Adipose tissue (tissue), 3 donors: Measurements from ENCODE around the gene EEF1AKMT1. TPM values are rescaled to one million over a fixed set of nuclear protein-coding genes. Genes with fewer than 3 reads are reported as not detected.
"Not testable (repeated sequence)": the region's sequence is repeated elsewhere in the genome, so short reads cannot be mapped to it uniquely, and the experiment has no call there.

ENCODE experiments used
- H3K27ac ChIP-seq: one replicate; pipeline ENCODE4 v1.5.1; 2013; ENCODE audit warnings: low read depth, low read length
- WGBS, 3 donors: extraction: QIAGEN DNeasy Blood & Tissue Kit; methylation state at CpG; one replicate each; pipeline ENCODE4 v1.1.7; 2013; 5-methylcytosine and 5-hydroxymethylcytosine counted together
- polyA plus RNA-seq, 3 donors: library from polyadenylated mRNA; stranded (reverse); fragments of 200-250 nt; gene quantifications; one replicate each; pipeline ENCODE4 v1.2.3, GENCODE V29; 2013
- donor health status: healthy with polysubstance abuse.
- donor health status: Bipolar disorder and iron deficiency.
- donor health status: healthy.

EEF1AKMT1 gene
- polyA plus RNA-seq, 3 donors: 3.7 to 15.9 (median 6.0) TPM

DNA sequence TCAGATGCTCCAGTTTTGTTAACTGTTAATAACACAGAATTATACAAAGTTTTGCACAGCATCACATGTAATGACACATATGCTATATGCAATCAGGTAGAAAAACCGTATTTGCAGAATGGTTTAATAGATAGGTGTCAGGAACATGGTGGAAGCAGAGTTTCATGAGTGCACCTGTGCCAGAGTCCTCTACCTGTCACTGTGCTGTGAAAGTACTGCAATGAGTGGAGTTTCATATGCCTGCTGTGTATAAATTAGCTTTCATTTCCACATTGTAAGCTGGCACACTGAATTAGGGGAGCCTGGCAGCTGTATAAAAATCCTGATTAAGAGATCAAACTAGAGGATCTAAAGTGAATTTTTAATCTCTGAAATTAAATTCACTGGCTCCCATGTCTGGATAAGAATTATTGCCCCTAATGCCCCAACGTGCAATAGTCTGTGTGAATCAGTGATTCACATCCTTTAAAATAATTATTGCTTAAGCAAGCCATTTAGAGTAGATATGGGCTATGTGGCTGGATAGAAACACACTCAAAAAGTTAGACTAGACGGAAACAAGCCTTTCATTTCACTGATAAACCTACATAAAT lies 8.5 kb upstream of the EEF1AKMT1 start:
- no peak overlapping the region for H3K27ac ChIP-seq
- WGBS, 3 donors: 84 to 89% (median 87%) methylated on average over 3 of the region's 3 CpGs

GRCh38 chr13:20780317-20780716 lies 6.6 kb upstream of the EEF1AKMT1 start:
- H3K27ac ChIP-seq: no peak overlapping the region
- 76 to 86% (median 81%) methylated on average over 1 of the region's 1 CpG for WGBS, 3 donors

DNA sequence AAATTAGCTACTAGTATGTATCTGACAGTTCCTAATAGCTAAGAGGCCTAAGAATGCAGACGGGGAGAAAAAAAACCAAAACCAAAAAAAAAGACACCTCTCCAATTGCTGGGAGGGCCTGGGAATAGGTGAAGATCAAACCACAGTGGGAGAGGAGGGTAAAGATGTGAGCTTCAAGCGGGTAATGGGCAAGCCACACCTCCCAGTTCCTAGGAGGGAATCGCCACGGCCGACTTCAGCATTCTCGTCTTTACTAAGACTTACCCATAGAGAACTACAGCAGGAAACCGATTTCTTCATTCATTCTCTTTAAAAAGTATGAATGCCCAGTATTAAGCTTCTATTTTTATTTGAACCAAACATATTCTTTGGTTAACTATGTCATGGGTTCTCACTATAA lies 5.6 kb upstream of the EEF1AKMT1 start:
- no peak overlapping the region for H3K27ac ChIP-seq
- WGBS, 3 donors: 90 to 97% (median 94%) methylated on average over 7 of the region's 7 CpGs

DNA sequence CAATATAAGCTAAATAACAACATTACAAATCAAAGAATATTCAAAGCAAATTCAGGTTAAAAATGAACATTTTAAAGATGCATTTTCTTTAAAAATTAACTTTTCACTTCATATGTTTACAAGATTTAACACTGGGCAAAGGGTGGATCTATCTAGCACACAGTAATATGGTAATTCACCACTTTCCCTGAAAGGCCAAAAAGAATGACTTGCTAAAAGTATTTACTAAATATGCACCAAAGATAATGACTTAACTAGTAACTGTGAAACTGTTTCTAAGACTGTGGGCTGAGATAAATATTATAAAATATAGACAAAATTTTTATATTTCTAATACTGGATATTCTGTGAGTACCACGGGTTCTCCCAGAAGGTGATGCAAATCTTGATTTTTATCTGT lies 4.5 kb upstream of the EEF1AKMT1 start:
- 89 to 95% (median 92%) methylated on average over 1 of the region's 1 CpG for WGBS, 3 donors

GRCh38 chr13:20776751-20777150 lies 3.0 kb upstream of the EEF1AKMT1 start:
- WGBS, 3 donors: 89 to 100% (median 96%) methylated on average over 1 of the region's 1 CpG
- no peak overlapping the region for H3K27ac ChIP-seq

More for the DNA sequence above, 4.5 kb upstream of the EEF1AKMT1 start:
- H3K27ac ChIP-seq: no peak overlapping the region

DNA sequence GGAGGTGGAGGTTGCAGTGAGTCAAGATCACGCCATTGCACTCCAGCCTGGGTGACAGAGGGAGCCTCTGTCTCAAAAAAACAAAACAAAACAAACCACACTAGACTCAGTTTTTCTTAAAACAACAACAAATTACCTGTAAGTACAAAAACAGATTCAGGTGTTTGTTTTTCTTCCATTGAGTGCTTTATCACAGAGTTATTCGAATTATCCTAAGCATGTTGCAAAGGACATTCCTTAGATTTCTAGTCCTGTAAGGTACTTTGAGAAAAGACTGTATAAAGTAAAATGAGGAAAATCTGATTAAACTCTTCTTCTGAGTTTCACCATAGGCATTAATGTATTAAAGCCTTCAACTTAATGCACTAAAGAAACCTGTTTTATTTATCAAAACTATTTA lies 2.2 kb upstream of the EEF1AKMT1 start:
- 96 to 98% (median 97%) methylated on average over 2 of the region's 2 CpGs for WGBS, 3 donors
- no peak overlapping the region for H3K27ac ChIP-seq

DNA sequence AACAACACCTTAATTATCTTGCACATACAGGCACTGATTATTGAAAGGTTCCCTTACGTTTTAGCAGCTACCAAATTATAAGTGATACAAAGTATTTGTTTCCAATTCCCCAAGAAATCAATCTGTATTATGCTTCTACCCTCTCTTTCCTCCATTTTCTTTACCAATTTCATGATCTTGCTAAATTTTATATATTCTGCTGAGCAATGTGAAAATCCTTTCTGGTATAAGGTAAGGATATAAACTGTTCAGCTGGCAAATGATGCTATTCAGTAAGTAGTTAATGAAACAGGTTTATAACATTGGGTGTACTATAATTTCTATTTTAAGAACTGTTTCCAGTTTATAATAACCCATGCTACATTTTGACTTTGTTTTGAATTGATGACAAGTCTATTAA lies 985 bp upstream of the EEF1AKMT1 start:
- WGBS, 3 donors: 75 to 83% (median 81%) methylated on average over 1 of the region's 1 CpG
- no peak overlapping the region for H3K27ac ChIP-seq

GRCh38 chr13:20772401-20773131 lies 1.2 kb downstream of the EEF1AKMT1 start:
- no peak overlapping the region for H3K27ac ChIP-seq
- 76 to 89% (median 77%) methylated on average over 10 of the region's 10 CpGs for WGBS, 3 donors

GRCh38 chr13:20769834-20770233 lies 3.9 kb downstream of the EEF1AKMT1 start:
- H3K27ac ChIP-seq: no peak overlapping the region
- 98 to 100% (median 98%) methylated on average over 1 of the region's 1 CpG for WGBS, 3 donors

GRCh38 chr13:20769091-20769490 lies 4.7 kb downstream of the EEF1AKMT1 start:
- H3K27ac ChIP-seq: no peak overlapping the region
- 64 to 68% (median 66%) methylated on average over 2 of the region's 2 CpGs for WGBS, 3 donors

DNA sequence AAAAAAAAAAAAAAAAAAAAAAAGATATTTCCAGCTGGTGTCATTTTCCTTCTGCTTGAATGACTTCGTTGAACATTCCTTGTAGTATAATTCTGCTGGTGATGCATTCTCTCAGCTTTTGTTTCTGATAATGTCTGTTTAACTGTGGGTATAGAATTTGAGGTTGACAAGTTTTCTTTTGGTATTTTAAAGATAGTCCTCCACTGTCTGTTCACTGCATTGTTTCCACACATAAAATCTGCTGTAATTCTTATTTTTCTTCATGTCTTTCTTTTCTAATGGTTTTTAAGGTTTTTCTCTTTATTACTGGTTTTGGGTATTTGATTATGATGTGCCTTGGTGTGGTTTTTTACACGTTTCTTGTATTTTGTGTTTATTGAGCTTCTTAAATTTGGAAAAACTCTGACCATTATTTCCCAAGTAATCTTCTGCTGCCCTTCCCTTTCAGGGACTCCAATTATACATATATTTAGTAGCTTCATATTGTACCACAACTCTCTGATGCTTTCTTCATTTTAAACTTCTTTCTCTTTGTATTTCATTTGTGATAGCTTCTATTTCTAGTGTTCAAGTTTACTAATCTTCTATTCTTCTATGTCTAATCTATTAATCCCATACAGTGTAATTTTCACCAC lies 6.3 kb downstream of the EEF1AKMT1 start:
- WGBS, 3 donors: 95 to 100% (median 100%) methylated on average over 2 of the region's 2 CpGs
- no peak overlapping the region for H3K27ac ChIP-seq

DNA sequence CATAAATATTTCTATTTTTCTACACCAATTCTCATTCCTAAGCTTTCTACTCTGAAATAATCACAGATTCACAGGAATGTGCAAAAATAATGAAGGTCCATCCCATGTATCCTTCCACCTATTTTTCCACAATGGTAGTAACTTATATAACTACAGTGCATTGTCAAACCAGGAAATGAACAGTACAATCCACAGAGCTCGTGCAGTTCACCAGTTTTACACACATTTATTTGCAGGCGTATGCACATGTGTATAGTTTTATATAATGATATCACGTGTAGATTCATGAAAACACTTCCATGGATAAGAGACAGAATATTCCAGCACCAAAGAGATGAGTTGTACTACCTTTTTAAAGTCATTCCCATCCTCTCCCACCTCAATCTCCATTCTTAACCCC lies 12.9 kb downstream of the EEF1AKMT1 start:
- H3K27ac ChIP-seq: no peak overlapping the region
- WGBS, 3 donors: 83 to 86% (median 84%) methylated on average over 3 of the region's 3 CpGs

DNA sequence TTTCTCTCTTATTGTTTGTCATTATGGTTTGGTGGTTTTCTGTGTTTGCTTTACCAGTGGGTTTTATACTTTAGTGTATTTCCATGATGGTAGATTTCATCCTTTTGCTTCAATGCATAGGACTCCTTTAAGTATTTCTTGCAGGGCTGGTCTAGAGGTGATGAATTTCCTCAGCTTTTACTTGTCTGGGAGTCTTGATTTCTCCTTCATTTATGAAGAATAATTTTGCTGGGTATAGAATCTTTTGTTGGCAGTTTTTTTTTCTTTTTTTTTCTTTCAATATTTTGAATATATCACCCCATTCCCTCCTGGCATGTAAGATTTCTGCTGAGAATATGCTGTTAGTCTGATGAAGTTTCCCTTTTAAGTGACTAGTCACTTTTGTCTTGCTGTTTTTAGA lies 19.8 kb downstream of the EEF1AKMT1 start:
- no peak overlapping the region for H3K27ac ChIP-seq

DNA sequence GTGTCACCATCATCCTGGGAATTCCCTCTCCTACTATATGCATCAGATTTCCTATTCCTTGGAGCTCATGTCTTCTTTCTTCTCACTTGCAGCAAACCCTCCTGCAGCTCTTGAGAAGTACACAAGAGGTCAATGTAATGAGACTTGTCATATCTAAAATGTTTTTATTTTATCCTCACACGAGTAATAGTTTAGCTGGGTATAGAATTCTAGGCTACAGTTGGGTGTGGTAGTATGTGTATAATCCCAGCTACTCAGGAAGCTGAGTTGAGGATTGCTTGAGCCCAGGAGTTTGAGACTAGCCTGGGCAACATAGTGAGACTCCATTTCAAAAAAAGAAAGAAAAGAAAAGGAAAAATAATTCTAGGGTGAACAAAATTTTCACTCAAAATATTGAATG lies 24.4 kb downstream of the EEF1AKMT1 start:
- no peak overlapping the region for H3K27ac ChIP-seq
- 94 to 95% (median 95%) methylated on average over 1 of the region's 1 CpG for WGBS, 3 donors

GRCh38 chr13:20743830-20744404 lies 29.8 kb downstream of the EEF1AKMT1 start:
- H3K27ac ChIP-seq: not testable (repeated sequence)
- WGBS, 3 donors: 92 to 98% (median 95%) methylated on average over 4 of the region's 4 CpGs

DNA sequence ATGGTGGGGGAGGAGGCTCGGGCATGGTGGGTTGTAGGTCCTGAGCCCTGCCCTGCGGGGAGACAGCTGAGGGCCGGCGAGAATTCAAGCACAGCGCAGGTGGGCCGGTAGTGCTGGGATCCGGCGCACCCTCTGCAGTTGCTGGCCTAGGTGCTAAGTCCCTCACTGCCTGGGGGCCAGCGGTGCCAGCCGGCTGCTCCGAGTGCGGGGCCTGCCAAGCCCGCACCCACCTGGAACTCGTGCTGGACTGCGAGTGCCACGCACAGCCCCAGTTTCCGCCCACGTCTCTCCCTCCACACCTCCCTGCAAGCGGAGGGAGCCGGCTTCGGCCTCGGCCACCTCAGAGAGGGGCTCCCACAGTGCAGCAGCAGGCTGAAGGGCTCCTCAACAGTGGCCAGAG lies 33.7 kb downstream of the EEF1AKMT1 start:
- WGBS, 3 donors: 97 to 98% (median 97%) methylated on average over 21 to 22 of the region's 22 CpGs
- no peak overlapping the region for H3K27ac ChIP-seq

DNA sequence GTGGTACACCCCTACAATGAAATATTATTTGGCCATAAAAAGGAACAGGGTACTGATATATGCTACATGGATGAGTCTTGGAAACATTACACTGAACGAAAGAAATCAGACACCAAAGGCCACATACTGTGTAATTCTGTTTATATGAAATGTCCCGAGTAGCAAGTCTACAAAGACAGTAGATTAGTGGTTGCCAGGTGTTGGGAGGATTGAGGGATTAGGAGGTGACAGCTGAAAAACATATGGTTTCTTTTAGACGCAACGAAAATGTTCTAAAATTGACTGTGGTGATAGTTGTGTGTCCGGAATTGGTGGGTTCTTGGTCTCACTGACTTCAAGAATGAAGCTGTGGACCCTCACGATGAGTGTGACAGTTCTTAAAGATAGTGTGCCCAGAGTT lies 35.1 kb downstream of the EEF1AKMT1 start:
- H3K27ac ChIP-seq: no peak overlapping the region
- 88 to 90% (median 90%) methylated on average over 6 of the region's 6 CpGs for WGBS, 3 donors

GRCh38 chr13:20729633-20730585 lies 43.9 kb downstream of the EEF1AKMT1 start:
- WGBS, 3 donors: 95 to 96% (median 96%) methylated on average over 33 of the region's 33 CpGs
- no peak overlapping the region for H3K27ac ChIP-seq
